HCT116 (cell line): ENCODE data around the gene CRY2. TPM values are rescaled to one million over a fixed set of nuclear protein-coding genes. Genes with fewer than 3 reads are reported as not detected.
"Not testable (repeated sequence)": the region's sequence is repeated elsewhere in the genome, so short reads cannot be mapped to it uniquely, and the experiment has no call there.

Source experiments
- ATAC-seq: fragments of 200-7000 bp; cut with Tn5 transposase; 2 replicates; pipeline ENCODE4 v1.9.1; 2020; ENCODE audit warnings: mild to moderate bottlenecking, moderate library complexity
- BruUV-seq: library from RNA; stranded (reverse); fragments of 400-500 nt; replicated peaks from 2 replicates; lab custom pipeline; 2021; lab: Mats Ljungman, UMichigan
- CTCF ChIA-PET: fragments of 300-600 bp; sonication (Branson Sonifier 250); formaldehyde crosslinking; loops from one replicate; lab custom pipeline; 2021; ENCODE audit warnings: antibody characterized with exemption; lab: Charles Lee
- POLR2A ChIA-PET: fragments of 300-600, 350-600 bp; sonication (Branson Sonifier 250); formaldehyde crosslinking; loops from one replicate; lab custom pipeline; 2021; ENCODE audit warnings: antibody characterized with exemption; lab: Charles Lee
- RAD21 ChIA-PET, 2 experiments: fragments of 300-600 bp; sonication (Branson Sonifier 250); formaldehyde crosslinking; loops; one replicate each; lab custom pipeline; 2023; ENCODE audit warnings: low total read pairs in 2 of 2; ENCODE audit not compliant: uncharacterized antibody in 2 of 2, unreplicated experiment in 2 of 2, low non-redundant PET in 1 of 2; lab: Charles Lee
- DNase-seq: peaks from one replicate; pipeline ENCODE4 v3.0.0-alpha.2; 2010; ENCODE audit warnings: low read depth, low spot score
- H2AFZ ChIP-seq: fragments of 200-600 bp; shearing (Covaris generic), sonication (generic); 2 replicates; pipeline ENCODE4 v1.6.1; 2017; ENCODE audit warnings: low read depth, mixed run types, mixed read lengths, antibody characterized with exemption, low read length; ENCODE audit not compliant: poor library complexity, severe bottlenecking
- H3K27ac ChIP-seq: 2 replicates; pipeline ENCODE4 v1.5.1; 2012; ENCODE audit warnings: low read depth, low read length
- H3K27me3 ChIP-seq: fragments of 200-600 bp; sonication (generic); 2 replicates; pipeline ENCODE4 v1.6.1; 2016; ENCODE audit warnings: mixed run types, low read length, mixed read lengths; ENCODE audit not compliant: insufficient read depth
- H3K36me3 ChIP-seq, 2 experiments: fragments of 200-500 bp in 1 of 2; fragments of 200-600 bp in 1 of 2; sonication (Bioruptor generic) in 1 of 2; sonication (generic) in 1 of 2; 2 replicates each; pipeline versions ENCODE4 v1.5.1 to v1.6.1; 2014 to 2016; ENCODE audit warnings: low read length in 2 of 2, inconsistent platforms in 1 of 2, mixed read lengths in 1 of 2, mixed run types in 1 of 2; ENCODE audit not compliant: insufficient read depth in 2 of 2, control insufficient read depth in 1 of 2
- H3K4me1 ChIP-seq, 2 experiments: fragments of 200-600 bp in 1 of 2; sonication (generic) in 1 of 2; 2 replicates each; pipeline versions ENCODE4 v1.5.1 to v1.6.1; 2012 to 2017; ENCODE audit warnings: low read length in 2 of 2, inconsistent platforms in 1 of 2, mild to moderate bottlenecking in 1 of 2, mixed read lengths in 1 of 2, mixed run types in 1 of 2, moderate library complexity in 1 of 2; ENCODE audit not compliant: insufficient read depth in 2 of 2, control insufficient read depth in 1 of 2
- H3K4me2 ChIP-seq: fragments of 200-600 bp; sonication (generic); 2 replicates; pipeline ENCODE4 v1.6.1; 2017; ENCODE audit warnings: mixed run types, low read length, mixed read lengths
- H3K4me3 ChIP-seq, 2 experiments: fragments of 200-600 bp in 1 of 2; sonication (generic) in 1 of 2; replicated peaks in 1 of 2; 2 replicates each; pipeline ENCODE4 v1.5.1; 2011 to 2016; ENCODE audit warnings: low read length in 2 of 2, control low read depth in 1 of 2, low read depth in 1 of 2, mild to moderate bottlenecking in 1 of 2, mixed read lengths in 1 of 2, mixed run types in 1 of 2
- H3K79me2 ChIP-seq: fragments of 200-600 bp; sonication (generic); 2 replicates; pipeline ENCODE4 v1.6.1; 2017; ENCODE audit warnings: mild to moderate bottlenecking, mixed run types, low read length, moderate library complexity, mixed read lengths; ENCODE audit not compliant: insufficient read depth
- H3K9ac ChIP-seq: fragments of 200-600 bp; sonication (generic); 2 replicates; pipeline ENCODE4 v1.6.1; 2016; ENCODE audit warnings: low read length, mixed read lengths
- H3K9me2 ChIP-seq: fragments of 200-600 bp; sonication (generic), shearing (Covaris generic); 2 replicates; pipeline ENCODE4 v1.6.1; 2017; ENCODE audit warnings: mixed run types, mild to moderate bottlenecking, moderate library complexity; ENCODE audit not compliant: insufficient read depth
- H3K9me3 ChIP-seq, 2 experiments: fragments of 200-500 bp in 1 of 2; fragments of 200-600 bp in 1 of 2; sonication (Bioruptor generic) in 1 of 2; sonication (generic) in 1 of 2; 2 replicates each; pipeline ENCODE4 v1.6.1; 2014 to 2017; ENCODE audit warnings: low read length in 2 of 2, mixed read lengths in 2 of 2, inconsistent platforms in 1 of 2, low read depth in 1 of 2, mild to moderate bottlenecking in 1 of 2, mixed run types in 1 of 2, moderate library complexity in 1 of 2; ENCODE audit not compliant: control insufficient read depth in 1 of 2, insufficient read depth in 1 of 2
- H4K20me1 ChIP-seq: fragments of 200-600 bp; sonication (generic), shearing (Covaris generic); 2 replicates; pipeline ENCODE4 v1.6.1; 2017; ENCODE audit warnings: mixed run types, mild to moderate bottlenecking, moderate library complexity; ENCODE audit not compliant: insufficient read depth
- CBX3 ChIP-seq: IDR thresholded peaks from 2 replicates; pipeline ENCODE4 v1.6.1; 2012; ENCODE audit warnings: low read depth
- CEBPB ChIP-seq: IDR thresholded peaks from 2 replicates; pipeline ENCODE4 v1.6.1; 2012; ENCODE audit warnings: low read depth
- ELF1 ChIP-seq: IDR thresholded peaks from 2 replicates; pipeline ENCODE4 v1.6.1; 2012; ENCODE audit warnings: low read depth, borderline replicate concordance
- EZH2 ChIP-seq: fragments of 200-600 bp; sonication (generic); IDR thresholded peaks from 2 replicates; pipeline ENCODE4 v1.6.1; 2017; ENCODE audit warnings: antibody characterized with exemption, mixed run types
- EZH2phosphoT487 ChIP-seq: fragments of 200-600 bp; IDR thresholded peaks from 2 replicates; pipeline ENCODE4 v1.6.1; 2018; ENCODE audit warnings: antibody characterized with exemption, borderline replicate concordance
- FOSL1 ChIP-seq: IDR thresholded peaks from 2 replicates; pipeline ENCODE4 v1.6.1; 2012; ENCODE audit warnings: low read depth
- RAD21 ChIP-seq: IDR thresholded peaks from 2 replicates; pipeline ENCODE4 v1.6.1; 2012; ENCODE audit warnings: low read depth, mild to moderate bottlenecking
- YY1 ChIP-seq: IDR thresholded peaks from 2 replicates; pipeline ENCODE4 v1.6.1; 2011; ENCODE audit warnings: low read length, low read depth, moderate library complexity, mild to moderate bottlenecking; ENCODE audit not compliant: insufficient replicate concordance; ENCODE audit errors: extremely low read depth
- intact Hi-C: fragments of 100-400 bp; cut with micrococcal nuclease; formaldehyde crosslinking; loops from 2 replicates; pipeline ENCODE4 v1.10.0; 2022
- total RNA-seq: library from RNA; stranded (reverse); gene quantifications from one replicate; pipeline ENCODE4 v1.2.1, GENCODE V29; 2021; ENCODE audit not compliant: unreplicated experiment
- TF ChIP-seq, protein P1 (sequence below): IDR thresholded peaks from 2 replicates; pipeline ENCODE4 v1.6.1; 2011; ENCODE audit warnings: mild to moderate bottlenecking, low read length, moderate library complexity; ENCODE audit not compliant: insufficient replicate concordance; ENCODE audit errors: extremely low read depth
- TF ChIP-seq, protein P2 (sequence below): IDR thresholded peaks from 2 replicates; pipeline ENCODE4 v1.6.1; 2012

The CRY2 gene
- total RNA-seq, 1 experiment from 2014 or later = 18.0 TPM

DNA sequence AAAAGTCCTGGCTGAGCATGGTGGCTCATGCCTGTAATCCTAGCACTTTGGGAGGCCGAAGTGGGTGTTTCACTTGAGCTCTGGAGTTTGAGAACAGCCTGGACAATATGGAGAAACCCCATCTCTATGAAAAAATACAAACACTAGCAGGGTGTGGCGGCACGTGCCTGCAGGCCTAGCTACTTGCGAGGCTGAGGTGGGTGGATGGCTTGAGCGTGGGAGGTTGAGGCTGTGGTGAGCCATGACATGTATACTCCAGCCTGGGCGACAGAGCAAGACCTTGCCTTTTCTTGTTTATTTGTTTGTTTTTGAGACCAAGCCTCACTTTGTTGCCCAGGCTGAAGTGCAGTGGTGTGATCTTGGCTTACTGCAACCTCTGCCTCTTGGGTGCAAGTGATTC lies 8.1 kb upstream of the CRY2 start:
- no TSS peak for BruUV-seq
- CTCF ChIA-PET = no interaction called here

DNA sequence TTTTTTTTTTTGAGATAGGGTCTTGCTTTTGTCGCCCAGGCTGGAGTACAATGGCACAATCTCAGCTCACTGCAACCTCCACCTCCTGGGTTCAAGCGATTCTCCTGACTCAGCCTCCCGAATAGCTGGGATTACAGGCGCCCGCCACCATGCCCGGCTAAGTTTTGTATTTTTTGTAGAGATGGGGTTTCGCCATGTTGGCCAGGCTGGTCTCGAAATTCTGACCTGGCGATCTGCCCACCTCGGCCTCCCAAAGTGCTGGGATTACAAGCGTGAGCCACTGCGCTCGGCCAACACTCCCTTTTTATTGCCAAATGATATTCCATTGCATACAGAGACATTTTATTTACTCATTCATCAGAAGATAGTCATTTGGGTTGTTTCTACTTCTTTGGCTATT lies 7.0 kb upstream of the CRY2 start:
- peaks cover 0 to 13% of the 10 kb centered on the region in 2 experiments; a peak in 2 of 4 replicates for H3K4me1 ChIP-seq
- H3K4me2 ChIP-seq, H3K27me3 ChIP-seq, RAD21 ChIA-PET, H3K9me3 ChIP-seq, H2AFZ ChIP-seq, H3K9ac ChIP-seq, H3K27ac ChIP-seq, DNase-seq, H3K36me3 ChIP-seq, intact Hi-C loops, ATAC-seq, CTCF ChIA-PET, BruUV-seq, H3K4me3 ChIP-seq, H3K9me2 ChIP-seq, POLR2A ChIA-PET, H4K20me1 ChIP-seq, H3K79me2 ChIP-seq: not testable (repeated sequence)

More for the DNA sequence above, 8.1 kb upstream of the CRY2 start:
- no peak overlapping the region for H3K4me3 ChIP-seq
- no peak overlapping the region for H3K4me2 ChIP-seq
- H3K27ac ChIP-seq = no peak overlapping the region
- RAD21 ChIA-PET = no interaction called here
- H4K20me1 ChIP-seq = no peaks in the 10 kb centered on the region
- no peaks in the 10 kb centered on the region for H3K9me2 ChIP-seq
- H3K36me3 ChIP-seq = no peaks in the 10 kb centered on the region
- POLR2A ChIA-PET = no interaction called here
- no peak overlapping the region for H3K9ac ChIP-seq
- H3K9me3 ChIP-seq = no peaks in the 10 kb centered on the region
- peaks cover 0 to 13% of the 10 kb centered on the region in 2 experiments; a peak in 2 of 4 replicates for H3K4me1 ChIP-seq
- TF ChIP-seq CEBPB (no peak), ELF1 (no peak), EZH2 (no peak), CBX3 (no peak), EZH2phosphoT487 (no peak), RAD21 (no peak), YY1 (no peak), FOSL1 (no peak)
- TF ChIP-seq, protein P1, sequence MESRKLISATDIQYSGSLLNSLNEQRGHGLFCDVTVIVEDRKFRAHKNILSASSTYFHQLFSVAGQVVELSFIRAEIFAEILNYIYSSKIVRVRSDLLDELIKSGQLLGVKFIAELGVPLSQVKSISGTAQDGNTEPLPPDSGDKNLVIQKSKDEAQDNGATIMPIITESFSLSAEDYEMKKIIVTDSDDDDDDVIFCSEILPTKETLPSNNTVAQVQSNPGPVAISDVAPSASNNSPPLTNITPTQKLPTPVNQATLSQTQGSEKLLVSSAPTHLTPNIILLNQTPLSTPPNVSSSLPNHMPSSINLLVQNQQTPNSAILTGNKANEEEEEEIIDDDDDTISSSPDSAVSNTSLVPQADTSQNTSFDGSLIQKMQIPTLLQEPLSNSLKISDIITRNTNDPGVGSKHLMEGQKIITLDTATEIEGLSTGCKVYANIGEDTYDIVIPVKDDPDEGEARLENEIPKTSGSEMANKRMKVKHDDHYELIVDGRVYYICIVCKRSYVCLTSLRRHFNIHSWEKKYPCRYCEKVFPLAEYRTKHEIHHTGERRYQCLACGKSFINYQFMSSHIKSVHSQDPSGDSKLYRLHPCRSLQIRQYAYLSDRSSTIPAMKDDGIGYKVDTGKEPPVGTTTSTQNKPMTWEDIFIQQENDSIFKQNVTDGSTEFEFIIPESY = no peak
- TF ChIP-seq, protein P2, sequence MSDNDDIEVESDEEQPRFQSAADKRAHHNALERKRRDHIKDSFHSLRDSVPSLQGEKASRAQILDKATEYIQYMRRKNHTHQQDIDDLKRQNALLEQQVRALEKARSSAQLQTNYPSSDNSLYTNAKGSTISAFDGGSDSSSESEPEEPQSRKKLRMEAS = no peak
- DNase-seq (no peak), ATAC-seq (no peak)
- no peaks in the 10 kb centered on the region for H3K79me2 ChIP-seq
- no peak overlapping the region for H2AFZ ChIP-seq
- no peaks in the 10 kb centered on the region for H3K27me3 ChIP-seq
- intact Hi-C loops = no loop called here
